ENCODE data around the gene ZNF839. TPM values are rescaled to one million over a fixed set of nuclear protein-coding genes. Genes with fewer than 3 reads are reported as not detected.

ZNF839 gene
- polyA plus RNA-seq (2012; ENCODE audit: insufficient read length, low read depth) = 8.1 TPM

GRCh38 chr14:102319351-102320032 is at the start of gene ZNF839:
Gene ZNF839, plus strand, starts transcription at chr14:102319746. Its CDS starts 20 bp downstream, at chr14:102319766.
- TF ChIP-seq TAF1 (IDR thresholded peaks at IDR 0.05; ENCODE audit: borderline replicate concordance, insufficient read depth, low read length) = peak; percentile 46; the same call in 1 of the 2 replicates
- peak; percentile 34; the same call in 1 of the 2 replicates for TF ChIP-seq POLR2AphosphoS5 (IDR thresholded peaks at IDR 0.05; ENCODE audit: low read depth, low read length)
- TF ChIP-seq, protein P1, sequence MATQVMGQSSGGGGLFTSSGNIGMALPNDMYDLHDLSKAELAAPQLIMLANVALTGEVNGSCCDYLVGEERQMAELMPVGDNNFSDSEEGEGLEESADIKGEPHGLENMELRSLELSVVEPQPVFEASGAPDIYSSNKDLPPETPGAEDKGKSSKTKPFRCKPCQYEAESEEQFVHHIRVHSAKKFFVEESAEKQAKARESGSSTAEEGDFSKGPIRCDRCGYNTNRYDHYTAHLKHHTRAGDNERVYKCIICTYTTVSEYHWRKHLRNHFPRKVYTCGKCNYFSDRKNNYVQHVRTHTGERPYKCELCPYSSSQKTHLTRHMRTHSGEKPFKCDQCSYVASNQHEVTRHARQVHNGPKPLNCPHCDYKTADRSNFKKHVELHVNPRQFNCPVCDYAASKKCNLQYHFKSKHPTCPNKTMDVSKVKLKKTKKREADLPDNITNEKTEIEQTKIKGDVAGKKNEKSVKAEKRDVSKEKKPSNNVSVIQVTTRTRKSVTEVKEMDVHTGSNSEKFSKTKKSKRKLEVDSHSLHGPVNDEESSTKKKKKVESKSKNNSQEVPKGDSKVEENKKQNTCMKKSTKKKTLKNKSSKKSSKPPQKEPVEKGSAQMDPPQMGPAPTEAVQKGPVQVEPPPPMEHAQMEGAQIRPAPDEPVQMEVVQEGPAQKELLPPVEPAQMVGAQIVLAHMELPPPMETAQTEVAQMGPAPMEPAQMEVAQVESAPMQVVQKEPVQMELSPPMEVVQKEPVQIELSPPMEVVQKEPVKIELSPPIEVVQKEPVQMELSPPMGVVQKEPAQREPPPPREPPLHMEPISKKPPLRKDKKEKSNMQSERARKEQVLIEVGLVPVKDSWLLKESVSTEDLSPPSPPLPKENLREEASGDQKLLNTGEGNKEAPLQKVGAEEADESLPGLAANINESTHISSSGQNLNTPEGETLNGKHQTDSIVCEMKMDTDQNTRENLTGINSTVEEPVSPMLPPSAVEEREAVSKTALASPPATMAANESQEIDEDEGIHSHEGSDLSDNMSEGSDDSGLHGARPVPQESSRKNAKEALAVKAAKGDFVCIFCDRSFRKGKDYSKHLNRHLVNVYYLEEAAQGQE (IDR thresholded peaks at IDR 0.05; ENCODE audit: insufficient read depth in 1 of 2, low read depth in 2 of 2, low read length in 2 of 2) = no peak
- TF ChIP-seq FOXP2 (optimal IDR thresholded peaks at IDR 0.05; ENCODE audit: borderline replicate concordance, extremely low read depth, extremely low read length, insufficient read depth) = no peak
- 0 out of 2 replicates have a peak, but pooled peaks have one; percentile 20 for TF ChIP-seq SIN3A (IDR thresholded peaks at IDR 0.05; ENCODE audit: borderline replicate concordance, insufficient read depth, low read length)

DNA sequence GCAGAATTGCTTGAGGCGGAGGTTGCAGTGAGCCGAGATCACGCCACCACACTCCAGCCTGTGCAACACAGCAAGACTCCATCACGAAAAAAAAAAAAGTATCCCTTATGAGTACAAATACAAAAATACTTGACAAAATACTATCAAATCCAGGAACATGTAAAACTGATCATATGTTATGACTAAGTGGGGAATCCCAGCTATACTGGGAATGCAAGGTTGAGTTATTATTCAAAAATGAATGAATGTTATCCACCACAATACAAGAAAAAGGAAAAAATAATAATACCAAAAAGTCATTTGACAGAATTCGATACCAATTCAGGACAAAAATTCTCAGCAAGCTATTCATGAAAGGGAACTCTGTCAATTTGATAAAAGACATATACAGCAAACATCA is 47.2 kb upstream of the ZNF839 start:
- TF ChIP-seq, protein P1 (IDR thresholded peaks at IDR 0.05; ENCODE audit: insufficient read depth in 1 of 2, low read depth in 2 of 2, low read length in 2 of 2) = no peak
- TF ChIP-seq FOXP2 (optimal IDR thresholded peaks at IDR 0.05; ENCODE audit: borderline replicate concordance, extremely low read depth, extremely low read length, insufficient read depth) = no peak
- TF ChIP-seq TAF1 (IDR thresholded peaks at IDR 0.05; ENCODE audit: borderline replicate concordance, insufficient read depth, low read length) = no peak
- TF ChIP-seq SIN3A (IDR thresholded peaks at IDR 0.05; ENCODE audit: borderline replicate concordance, insufficient read depth, low read length) = no peak
- no peak for TF ChIP-seq POLR2AphosphoS5 (IDR thresholded peaks at IDR 0.05; ENCODE audit: low read depth, low read length)

DNA sequence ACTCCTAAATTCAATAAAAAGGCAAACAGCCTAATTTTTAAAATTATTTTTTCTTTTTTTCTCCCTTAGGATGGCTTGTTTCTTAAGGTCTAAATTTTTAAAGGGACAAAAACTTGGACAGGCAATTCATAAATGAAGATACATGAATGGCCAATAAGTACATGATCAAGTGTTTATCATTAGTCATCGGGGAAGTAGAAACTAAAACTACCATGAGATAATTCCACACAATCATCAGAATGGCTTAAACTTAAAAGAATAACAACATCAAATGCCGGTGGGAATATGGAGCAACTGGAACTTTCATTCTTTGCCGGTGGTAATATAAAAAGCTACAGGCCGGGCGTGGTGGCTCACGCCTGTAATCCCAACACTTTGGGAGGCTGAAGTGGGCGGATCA is 43.7 kb upstream of the ZNF839 start:
- TF ChIP-seq TAF1 (IDR thresholded peaks at IDR 0.05; ENCODE audit: borderline replicate concordance, insufficient read depth, low read length) (no peak), SIN3A (IDR thresholded peaks at IDR 0.05; ENCODE audit: borderline replicate concordance, insufficient read depth, low read length) (no peak), POLR2AphosphoS5 (IDR thresholded peaks at IDR 0.05; ENCODE audit: low read depth, low read length) (no peak), FOXP2 (optimal IDR thresholded peaks at IDR 0.05; ENCODE audit: borderline replicate concordance, extremely low read depth, extremely low read length, insufficient read depth) (no peak)
- TF ChIP-seq, protein P1 (IDR thresholded peaks at IDR 0.05; ENCODE audit: insufficient read depth in 1 of 2, low read depth in 2 of 2, low read length in 2 of 2) = no peak

DNA sequence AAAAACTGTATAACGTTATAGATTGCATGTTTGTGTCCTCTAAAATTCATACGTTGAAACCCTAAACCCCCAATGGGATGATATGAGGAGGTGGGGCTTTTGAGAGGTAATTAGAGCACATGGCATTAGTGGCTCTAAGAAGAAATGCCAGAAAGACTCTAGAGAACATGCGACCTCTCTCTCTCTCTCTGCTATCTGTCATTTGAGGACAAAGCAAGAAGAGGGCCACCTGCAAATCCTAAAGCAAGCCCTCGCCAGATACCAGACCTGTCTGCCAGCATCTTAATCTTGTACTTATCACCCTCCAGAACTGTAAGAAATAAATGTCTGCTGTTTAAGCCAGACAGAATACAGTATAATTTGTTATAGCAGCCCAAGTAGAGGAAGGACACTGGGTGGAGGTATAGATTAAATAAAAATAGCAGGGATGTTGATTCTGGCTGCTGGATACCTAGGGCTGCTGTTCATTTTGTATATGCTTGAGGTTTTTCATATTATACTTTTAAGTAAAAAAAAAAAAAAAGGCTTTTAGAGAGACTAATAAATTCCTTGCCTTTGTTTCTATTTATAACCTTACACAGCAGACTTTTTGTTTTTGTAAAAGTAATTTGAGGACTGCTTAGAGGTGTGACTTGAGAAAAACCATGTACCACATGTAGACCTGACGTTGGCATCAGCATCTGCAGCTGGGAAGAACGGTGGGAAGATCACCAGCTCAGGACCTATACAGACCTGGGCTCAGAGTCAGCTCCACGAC is 41.5 kb upstream of the ZNF839 start:
- TF ChIP-seq, protein P1 (IDR thresholded peaks at IDR 0.05; ENCODE audit: insufficient read depth in 1 of 2, low read depth in 2 of 2, low read length in 2 of 2) = no peak
- TF ChIP-seq FOXP2 (optimal IDR thresholded peaks at IDR 0.05; ENCODE audit: borderline replicate concordance, extremely low read depth, extremely low read length, insufficient read depth) (no peak), TAF1 (IDR thresholded peaks at IDR 0.05; ENCODE audit: borderline replicate concordance, insufficient read depth, low read length) (no peak), SIN3A (IDR thresholded peaks at IDR 0.05; ENCODE audit: borderline replicate concordance, insufficient read depth, low read length) (no peak), POLR2AphosphoS5 (IDR thresholded peaks at IDR 0.05; ENCODE audit: low read depth, low read length) (no peak)

Data from PFSK-1 (cell line).